HG02870 (cell line): Measurements from ENCODE around the gene WLS.
A peak's percentile ranks its signal among the peaks of the same experiment; 100 is the strongest.

Source experiments
- ATAC-seq: cut with Tn5 transposase; IDR thresholded peaks from one replicate; pipeline ENCODE4 v1.9.1; 2021; ENCODE audit warnings: mild to moderate bottlenecking, moderate library complexity; ENCODE audit not compliant: unreplicated experiment

Gene WLS

DNA sequence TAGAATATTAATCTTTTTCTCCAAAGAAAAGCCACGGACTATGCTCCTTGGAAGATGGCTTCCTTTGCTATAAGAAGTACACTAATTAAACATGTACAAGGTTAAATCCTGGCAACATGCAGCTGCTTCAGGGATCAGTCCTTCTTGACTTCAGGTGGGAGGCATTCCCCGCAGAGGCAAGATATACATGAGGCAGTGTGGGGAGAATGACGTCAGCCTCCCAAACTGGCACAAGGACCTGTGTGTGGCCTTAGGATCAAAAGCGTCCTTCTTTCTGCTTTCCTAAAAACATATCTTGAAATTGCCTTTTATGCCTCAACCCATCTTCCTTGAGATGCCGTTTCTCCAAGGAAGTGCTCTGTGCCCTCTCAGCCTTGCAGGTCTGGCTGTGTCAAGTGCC, 90.3 kb downstream of the WLS start:
- no peak for ATAC-seq

DNA sequence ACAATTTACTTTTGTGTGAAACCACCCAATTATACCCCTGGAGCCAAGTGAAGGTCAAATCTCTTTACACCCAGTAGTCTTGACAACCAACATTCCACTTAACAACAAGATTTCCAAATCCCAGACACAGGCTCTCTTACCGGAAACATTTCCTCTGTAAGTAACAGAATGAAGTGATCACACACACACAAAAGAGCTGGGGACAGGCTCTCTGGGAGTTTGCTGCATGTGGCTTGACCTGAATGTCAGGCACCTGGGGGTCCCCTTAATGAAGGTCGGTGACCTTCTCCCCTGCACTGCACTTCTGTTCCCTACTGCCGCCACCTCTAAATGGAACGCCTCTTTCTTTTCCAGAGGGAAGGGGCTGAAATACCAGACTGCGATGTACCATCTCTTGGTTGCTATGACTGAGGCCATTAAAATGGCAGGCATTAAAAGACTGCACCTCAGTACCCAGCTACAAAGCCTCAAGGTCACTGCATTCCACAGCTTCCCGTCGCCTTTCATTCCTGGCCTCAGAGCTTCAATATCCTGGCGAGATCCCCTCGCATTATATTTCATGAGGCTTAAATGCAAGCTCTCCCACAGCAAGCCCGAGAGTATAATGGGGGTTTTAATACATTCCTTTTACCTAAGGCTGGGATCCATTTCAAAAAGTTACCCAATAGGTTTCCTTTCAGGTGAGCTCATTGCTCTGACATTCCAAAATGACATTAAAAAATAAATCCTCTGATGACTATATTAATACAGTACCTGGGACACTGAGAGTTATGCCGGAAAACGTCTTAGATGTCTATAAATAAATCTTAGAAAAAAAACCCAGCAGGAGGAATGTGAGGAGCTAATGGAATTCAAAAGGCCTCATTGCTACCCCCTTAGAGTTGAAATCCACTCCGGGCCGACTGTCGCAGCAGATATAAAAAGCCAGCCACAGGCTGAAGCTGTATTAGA, 91.0 kb downstream of the WLS start:
- ATAC-seq: no peak

DNA sequence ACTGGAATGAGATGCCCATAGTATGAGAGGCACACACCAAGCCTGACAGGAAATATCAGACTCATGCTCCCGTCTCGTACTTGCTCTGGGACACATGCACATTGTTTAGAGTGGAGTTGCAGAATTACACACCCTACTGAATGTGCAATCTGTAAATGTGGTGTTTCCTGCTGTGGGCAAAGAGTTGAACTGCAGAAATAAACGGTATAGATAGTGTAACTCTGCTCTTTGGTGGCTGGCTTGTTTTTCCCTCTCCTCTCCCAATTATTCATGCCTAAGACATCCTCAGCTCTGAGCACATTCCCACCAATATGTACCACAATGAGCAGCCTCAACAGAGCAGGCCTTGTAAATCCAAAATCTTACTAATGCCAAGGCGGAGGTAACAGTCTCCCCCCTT, 91.8 kb downstream of the WLS start:
- no peak for ATAC-seq

DNA sequence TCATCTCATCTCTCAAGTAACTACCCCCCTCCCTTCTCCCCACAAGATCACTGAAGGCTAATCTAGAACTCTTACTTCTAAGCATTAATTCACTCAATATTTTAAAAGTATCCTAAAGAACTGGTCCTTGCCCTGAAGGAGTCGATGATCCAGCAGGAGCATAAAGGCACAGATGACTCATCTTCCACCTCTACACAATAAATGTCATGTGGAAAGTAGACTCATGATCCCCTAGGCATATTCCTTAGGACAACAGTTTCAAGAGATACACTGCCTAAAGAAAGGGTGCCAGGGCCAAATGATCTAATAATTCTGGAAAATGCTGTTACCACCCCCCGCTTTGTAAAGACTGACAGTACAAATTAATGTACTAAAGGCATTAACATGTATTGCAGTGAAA, 96.1 kb downstream of the WLS start:
- no peak for ATAC-seq

DNA sequence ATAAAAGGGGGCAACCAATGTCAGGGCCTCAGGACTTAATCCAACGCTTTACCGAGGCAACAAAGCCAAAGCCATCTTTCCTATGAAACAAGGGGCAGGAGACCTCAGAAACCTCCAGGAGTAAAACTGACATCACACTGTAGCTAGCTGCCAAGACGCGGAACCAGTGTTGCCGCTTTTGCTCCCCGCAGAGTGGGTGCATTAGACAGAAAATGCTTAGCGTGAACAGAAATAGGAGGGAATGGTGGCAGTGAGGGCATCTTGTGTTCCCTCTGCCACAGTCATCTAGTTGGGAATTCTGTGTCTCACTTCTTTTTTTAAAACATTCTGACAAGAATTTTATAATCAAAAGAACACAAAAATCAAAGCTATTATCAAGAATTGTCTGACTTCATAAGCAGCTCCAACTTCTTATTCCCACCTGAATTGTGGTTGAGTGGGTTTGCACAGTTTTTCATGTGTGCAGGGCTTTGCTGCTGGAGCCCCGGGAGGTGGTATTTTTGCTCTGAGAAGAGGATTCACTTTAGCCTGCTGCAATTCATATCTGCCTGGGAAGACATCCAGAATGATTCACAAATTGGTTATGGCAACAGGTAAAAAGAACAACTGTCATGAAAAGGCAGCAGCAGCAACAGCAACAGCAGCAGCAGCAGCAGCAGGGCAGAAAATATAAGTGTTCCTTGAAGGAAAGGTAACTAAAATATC, 99.7 kb downstream of the WLS start:
- ATAC-seq: no peak

DNA sequence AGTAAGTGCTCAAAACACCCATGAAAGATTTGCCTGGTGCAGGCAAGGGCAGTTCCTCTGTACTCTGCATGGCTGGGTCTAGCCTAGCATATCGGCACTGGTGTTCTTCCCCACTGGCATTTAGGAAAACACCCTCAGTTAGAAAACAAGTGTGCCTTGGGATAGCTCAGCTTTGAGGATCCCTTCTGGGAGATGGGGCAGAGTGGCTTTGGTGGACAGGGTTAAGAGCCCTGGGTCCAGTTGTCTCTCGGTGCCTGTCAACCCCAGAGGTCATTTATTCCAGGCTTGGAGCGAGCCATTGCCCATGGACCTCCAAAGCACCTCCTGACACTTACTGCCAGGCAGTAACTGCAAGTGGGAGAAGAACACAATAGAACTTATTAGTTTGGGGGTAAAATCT, 101.1 kb downstream of the WLS start:
- ATAC-seq: no peak

DNA sequence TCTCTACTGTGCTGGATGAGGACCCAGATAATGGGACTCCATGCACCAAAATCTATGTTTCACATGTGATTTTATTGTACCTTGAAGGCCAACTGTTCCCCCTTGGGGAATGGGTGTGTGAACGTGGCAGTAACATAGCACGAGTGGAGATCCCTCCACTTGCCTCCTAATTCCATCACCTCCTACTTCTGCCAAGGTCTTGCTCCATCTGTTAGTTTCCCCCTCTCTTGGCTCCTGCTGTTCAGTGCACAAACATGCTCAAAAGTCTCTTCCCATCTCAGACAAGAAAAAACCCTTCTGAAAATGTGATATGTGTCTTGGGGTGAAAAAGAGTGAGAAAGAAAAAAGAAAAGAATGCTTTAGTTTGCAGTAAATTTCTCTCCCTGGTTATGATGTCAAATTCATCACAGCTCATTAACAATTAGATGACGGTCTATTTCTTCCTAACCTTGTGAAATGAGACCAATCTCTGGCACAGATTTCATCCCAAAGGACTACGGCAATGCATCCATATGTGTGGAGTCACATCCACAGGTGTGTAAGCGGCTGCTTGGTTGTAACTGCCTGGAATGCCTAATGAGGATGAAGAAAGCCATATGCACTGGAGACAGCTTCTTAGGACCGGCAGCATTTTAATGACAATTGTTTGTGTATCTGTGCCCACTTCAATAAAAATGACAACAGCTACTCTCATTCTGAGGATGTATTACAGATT, 102.6 kb downstream of the WLS start:
- no peak for ATAC-seq

DNA sequence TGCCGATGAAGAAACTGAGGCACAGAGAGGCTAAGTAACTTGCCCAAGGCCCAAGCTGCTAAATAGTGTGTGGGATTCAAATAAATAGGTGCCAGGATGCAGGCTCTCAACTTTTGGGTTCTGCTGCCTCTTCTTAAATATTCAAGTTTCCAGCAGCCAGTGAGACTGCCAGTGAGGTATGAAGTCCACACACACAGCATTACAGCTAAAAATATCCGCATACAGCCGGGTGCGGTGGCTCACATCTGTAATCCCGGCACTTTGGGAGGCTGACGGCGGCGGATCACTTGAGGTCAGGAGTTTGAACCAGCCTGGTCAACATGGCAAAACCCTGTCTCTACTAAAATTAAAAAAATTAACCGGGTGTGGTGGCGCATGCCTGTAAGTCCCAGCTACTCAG, 103.5 kb downstream of the WLS start:
- no peak for ATAC-seq

DNA sequence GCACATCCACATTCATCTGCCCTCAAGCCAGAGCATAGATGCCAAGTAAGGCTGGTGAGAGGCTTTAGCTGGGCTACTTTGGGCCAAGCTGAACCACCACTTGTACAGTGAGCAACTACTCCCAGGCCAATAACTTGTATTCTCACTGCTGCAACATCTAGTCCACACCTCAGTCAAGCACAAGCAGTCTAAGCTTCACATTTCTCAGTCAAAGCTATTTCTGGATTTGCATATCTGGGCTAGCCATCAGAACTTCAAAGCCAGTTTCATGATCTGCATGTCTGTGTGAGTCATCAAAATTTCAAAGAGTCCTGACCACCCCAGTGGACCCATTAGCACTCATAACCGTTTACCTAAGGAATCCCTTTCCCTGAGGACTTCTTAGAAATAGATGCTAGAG, 104.2 kb downstream of the WLS start:
- peak; percentile 75 for ATAC-seq

DNA sequence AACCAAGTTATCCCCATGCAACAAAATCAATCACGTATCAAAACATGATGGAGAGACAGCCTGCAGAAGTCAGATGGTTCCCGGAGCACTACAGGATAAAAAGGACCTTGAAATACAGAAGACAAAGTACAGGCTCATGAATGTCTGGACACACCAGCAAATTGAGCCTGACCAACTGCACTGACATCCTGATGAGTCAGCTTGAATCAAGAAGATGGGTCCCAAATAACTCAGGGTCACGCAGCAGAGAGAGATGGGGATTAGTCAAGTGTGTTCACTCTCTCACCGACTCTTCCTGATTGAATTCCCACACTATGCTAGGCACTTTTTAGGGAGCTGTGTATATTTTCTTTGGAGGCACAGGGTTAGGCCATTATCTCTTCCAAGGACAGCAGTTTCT, 110.8 kb downstream of the WLS start:
- no peak for ATAC-seq

DNA sequence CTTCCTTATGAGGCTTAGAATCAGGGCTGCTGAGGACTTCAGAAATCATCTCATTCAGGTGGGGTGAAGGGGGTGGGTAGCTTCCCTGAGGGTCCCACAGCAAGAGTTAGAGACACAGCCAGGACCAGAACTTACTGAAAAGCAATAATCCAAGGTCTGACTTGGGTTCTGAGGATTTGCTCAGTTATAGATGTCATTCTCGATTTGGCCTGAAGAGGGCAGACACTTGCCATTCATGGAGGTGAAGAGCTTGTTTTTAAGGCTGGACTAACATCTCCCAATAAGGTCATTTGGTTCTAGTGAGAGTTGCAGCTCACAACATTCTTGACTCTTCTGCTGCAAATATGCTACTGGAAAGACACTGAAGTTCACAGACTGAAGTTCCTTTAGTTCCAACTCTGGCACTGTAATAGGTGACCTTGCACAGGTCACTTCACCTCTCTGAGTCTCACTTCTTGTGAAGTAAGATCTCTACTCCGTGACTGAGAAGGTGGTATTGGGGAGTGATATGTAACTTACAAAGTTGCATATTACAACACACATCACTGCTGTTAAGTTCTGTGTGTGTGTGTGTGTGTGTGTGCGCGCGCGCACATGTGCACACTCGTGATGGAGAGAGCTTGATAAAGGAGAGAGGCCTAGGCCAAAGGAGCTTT, 112.1 kb downstream of the WLS start:
- ATAC-seq: peak; percentile 77

DNA sequence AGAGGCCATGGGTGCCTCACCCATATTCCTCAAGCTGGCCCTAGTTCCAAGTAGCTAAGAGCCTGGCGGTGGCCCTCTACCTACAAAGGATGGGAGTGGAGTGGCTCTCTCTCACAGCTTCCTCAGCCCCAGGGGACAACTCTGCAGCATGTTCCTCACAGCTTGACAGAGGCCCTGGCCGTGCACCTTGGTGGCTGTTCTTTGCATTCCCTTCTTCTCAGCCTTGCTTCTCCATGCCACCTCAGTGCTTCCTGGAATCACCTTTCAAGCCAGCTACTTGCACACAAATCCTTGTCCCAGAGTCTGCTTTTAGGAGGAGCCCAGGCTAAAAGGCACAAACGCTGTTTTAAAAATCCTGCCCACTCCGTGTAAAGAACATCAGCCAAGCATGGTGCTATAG, 112.9 kb downstream of the WLS start:
- ATAC-seq: no peak

DNA sequence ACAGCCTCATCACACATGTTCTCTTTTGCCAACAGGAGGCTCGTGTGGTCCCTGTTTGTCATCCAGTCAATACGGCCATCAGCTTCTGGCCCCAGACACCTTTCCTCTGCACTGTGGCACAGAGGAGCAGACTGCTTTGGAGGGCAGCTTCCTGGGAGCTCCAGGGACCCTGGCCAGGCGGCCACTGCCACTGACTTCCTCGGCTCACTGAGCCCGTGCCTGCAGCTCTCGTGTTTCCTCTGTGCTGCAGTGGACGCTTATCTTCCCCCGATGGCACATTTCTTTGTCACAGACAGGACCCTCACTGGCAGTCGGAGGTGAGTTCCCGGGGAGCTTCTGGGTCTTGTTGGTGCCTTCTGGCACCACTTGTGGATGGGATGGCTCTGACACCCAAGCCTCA, 114.9 kb downstream of the WLS start:
- no peak for ATAC-seq

DNA sequence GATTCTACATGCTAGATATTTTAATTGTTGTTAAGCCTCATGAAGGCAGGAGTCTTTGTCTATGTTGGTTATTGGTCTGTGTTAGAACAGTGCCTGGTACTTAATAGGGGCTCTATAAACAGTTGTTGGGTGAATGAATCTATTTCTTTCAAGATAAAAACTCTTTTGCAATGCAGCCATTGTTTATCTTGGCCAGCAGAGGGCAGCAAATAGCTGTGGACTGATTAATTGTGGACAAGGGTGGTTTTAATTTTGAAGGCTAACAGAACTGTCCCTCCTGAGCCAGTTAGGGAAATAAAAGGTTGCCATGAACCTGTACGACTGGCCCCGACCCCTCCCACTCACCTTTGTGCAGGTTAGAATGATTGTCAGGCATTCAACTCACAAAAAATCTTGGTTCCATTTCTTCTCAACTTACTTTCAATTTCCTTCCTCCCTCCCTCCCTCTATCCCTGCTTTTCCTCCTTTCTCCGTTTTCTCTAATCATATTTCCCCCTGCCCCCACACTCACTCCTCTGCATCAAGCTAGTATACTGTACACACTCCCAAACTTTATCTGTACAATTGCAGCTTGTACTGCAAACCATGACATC, 115.6 kb downstream of the WLS start:
- ATAC-seq: no peak

DNA sequence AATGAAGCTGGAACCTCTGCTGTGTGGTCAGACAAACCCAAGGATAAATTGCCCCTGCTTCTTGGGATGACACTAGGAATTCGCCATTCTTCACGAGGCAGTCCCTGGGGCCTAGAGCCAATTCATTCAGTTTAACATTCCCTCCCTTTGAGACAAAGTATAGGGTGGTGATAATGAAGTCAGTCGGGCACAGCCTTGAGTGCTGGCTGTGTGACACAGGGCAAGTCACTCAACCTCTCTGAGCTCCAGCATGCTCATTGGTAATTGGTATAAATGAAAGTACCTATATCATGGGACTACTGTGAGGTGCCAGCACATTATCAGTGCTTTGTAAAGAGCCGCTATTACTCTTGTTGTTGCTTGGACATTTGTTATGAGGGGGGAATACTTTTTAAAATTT, 117.0 kb downstream of the WLS start:
- ATAC-seq: no peak

DNA sequence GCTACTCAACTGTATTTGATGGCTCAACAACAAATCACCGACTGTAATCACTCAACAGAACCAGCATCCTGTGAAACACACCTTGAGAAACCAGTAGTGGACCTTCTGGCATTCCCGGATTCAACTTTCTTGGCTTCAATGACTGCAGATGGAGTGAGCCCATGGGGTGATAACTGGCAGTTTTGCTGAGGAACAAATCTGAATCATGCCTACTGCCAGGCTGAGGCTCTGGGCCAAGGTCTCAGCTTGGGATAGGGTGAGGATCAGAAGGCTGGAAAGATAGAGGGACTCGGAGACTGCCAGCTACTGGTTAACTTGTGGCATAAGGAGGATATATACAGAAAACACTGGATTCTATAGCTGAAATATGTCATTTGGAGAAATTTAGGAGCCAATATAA, 118.4 kb downstream of the WLS start:
- ATAC-seq: no peak

DNA sequence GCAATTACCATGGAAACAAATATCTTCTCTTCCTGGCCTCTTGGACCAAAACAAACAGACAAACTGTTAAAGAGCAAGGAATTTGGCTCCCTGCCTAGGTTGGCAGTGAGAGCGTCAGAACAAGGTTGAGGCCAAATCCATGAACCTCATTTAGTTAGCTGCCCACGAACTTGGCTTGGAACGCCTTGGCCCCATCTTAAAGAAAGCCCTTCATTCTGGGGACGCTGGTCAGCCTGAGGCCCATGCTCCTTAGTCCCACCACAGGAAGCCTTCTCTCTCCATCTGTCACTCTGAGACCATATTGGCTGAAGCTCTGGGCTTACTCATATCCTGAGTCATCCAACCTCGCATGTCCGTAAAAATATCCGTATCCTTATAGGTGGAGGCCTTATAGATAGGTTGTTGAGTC, 119.5 kb downstream of the WLS start:
- no peak for ATAC-seq

DNA sequence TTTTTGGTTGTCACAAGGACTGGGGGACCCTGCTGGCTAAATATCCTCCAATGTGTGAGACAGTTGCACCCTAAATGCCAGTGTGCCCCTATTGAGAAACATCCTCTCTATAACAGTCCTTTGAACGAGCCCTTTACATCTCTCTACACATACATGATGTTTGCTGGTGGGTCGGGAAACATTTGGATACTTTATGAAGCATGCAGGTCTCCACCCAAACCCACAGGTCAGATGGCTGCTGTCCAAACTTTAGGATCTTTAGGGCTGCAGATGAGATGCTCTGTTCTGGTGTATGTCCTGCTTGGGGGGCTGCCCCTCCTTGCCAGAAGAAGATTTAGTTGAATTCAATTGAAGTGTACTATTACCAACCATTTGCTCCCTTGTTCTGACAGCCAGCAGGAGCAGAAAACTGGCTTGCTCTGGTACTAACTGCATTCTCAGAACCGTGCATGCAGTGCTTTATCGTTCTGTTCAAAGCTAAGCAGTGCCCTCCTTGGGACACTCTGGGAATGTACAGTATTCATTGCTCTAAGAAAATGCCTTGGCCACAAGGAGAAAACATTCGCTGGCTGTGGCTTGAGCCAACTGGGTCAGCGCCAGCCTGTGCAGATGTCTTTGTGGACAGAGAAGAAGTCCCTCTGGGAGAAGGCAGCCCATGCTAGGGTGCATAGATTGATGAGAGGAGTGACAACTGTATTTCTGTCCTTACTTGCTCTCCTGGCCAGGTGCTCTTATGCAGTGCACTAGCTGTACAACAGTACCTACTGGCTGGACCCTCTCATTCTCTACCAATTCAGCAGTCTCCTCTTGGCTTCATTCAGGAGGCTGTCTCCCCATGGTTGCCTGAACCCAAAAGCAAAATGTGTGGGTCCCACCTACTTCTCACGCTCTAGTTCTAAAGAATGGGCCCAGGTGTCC, 120.5 kb downstream of the WLS start:
- no peak for ATAC-seq

DNA sequence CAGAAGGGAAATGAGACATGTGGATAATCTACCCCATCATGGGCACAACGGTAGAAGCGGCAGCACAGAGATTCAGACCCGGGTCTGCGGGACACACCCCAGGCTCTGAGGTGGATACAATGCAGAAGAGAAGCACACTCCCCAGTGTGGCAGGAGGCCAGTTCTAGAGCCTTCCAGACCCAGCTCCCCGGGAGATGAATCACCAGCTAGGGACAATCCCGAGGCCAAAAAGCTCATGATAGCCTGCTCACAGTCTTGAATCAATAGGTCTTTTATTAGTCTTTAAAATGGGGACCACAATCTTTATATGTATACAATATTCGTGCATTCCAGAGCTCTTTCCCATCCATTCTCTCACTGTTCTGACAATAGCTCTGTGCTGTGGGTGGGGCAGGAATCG, 124.6 kb downstream of the WLS start:
- no peak for ATAC-seq
